ENCODE measurements around the gene TATDN3.

TATDN3 gene

DNA sequence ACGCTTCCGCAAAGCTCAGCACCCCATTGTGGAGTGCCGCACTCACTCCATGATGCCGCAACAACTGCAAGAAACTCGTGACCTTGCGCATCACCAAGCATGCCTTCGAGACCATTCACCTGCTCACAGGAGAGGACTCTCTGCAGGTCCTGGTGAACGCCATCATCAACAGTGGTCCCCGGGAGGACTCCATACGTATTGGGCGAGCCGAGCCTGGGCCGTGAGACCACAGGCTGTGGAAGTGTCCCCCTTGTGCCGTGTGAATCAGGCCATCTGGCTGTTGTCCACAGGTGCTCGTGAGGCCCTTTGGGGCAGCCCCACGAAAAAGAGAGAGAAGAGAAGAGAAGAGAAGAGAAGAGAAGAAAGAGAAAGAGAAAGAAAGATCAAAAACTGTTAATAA, 32.5 kb downstream of the TATDN3 start:
- no peak overlapping the region for H2AFZ ChIP-seq (ENCODE audit: low read length)
- H3K79me2 ChIP-seq (ENCODE audit: insufficient read depth, low read length), result no peaks in the 10 kb centered on the region
- no peaks in the 10 kb centered on the region for H3F3A ChIP-seq (ENCODE audit: insufficient read depth, low read length)
- no peaks in the 10 kb centered on the region for H3K27me3 ChIP-seq (ENCODE audit: insufficient read depth, low read length)
- no peaks in the 10 kb centered on the region for H3K36me3 ChIP-seq (ENCODE audit: insufficient read depth, low read length)
- no peaks in the 10 kb centered on the region for H4K20me1 ChIP-seq (ENCODE audit: insufficient read depth, low read length)
- no peak overlapping the region for H3K4me2 ChIP-seq (ENCODE audit: low read length)
- peaks cover 15% of the 10 kb centered on the region for H3K4me1 ChIP-seq (ENCODE audit: insufficient read depth, low read length, severe bottlenecking)
- peaks cover 12% of the 10 kb centered on the region; the same call in 1 of the 2 replicates for H3K9me3 ChIP-seq (ENCODE audit: low read length)
- H3K9ac ChIP-seq (ENCODE audit: low read length), result no peak overlapping the region
- H3K4me3 ChIP-seq (ENCODE audit: low read depth, low read length, poor library complexity, severe bottlenecking), result no peak overlapping the region
- TF ChIP-seq EZH2 (IDR thresholded peaks at IDR 0.05; ENCODE audit: borderline replicate concordance, low read length), result no peak
- TF ChIP-seq, protein P1, sequence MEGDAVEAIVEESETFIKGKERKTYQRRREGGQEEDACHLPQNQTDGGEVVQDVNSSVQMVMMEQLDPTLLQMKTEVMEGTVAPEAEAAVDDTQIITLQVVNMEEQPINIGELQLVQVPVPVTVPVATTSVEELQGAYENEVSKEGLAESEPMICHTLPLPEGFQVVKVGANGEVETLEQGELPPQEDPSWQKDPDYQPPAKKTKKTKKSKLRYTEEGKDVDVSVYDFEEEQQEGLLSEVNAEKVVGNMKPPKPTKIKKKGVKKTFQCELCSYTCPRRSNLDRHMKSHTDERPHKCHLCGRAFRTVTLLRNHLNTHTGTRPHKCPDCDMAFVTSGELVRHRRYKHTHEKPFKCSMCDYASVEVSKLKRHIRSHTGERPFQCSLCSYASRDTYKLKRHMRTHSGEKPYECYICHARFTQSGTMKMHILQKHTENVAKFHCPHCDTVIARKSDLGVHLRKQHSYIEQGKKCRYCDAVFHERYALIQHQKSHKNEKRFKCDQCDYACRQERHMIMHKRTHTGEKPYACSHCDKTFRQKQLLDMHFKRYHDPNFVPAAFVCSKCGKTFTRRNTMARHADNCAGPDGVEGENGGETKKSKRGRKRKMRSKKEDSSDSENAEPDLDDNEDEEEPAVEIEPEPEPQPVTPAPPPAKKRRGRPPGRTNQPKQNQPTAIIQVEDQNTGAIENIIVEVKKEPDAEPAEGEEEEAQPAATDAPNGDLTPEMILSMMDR (IDR thresholded peaks at IDR 0.05; ENCODE audit: low read length), result no peak
- no peaks in the 10 kb centered on the region for H3K9me2 ChIP-seq (ENCODE audit: low read depth, low read length)
- H3K27ac ChIP-seq (ENCODE audit: low read depth, low read length, poor library complexity, severe bottlenecking), result no peak overlapping the region

DNA sequence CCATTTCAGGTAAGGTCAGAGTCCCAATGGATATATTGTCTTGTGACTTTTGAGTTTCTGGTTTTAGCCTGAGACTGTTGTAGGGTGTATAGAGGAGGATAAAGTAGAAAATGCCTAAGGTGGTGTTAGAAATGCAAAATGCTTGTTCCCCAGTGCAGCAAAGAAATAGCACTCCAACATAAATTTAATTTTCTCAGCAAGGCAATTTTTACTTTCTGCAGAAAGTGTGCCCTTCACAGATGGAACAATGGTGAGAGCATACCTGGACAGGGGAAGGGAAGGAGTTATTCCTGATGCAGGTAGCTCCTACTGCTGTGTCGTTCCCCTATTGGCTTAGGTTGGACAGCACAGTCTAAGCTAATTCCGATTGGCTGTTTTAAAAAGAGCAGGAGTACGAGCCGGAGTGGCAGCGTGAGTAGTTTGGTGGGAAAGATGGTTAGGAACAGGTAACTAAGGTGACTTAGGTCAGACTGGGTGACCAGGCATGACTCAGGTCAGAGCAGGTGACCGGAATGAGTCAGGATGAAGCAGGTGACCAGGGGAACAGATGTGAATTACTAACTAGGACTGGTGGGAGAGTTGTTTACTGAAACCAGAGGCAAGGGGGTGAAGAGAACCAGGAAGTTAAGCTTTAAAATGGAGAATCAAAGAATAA, 34.2 kb downstream of the TATDN3 start:
- no peaks in the 10 kb centered on the region for H3K4me1 ChIP-seq (ENCODE audit: insufficient read depth, low read length, severe bottlenecking)
- no peaks in the 10 kb centered on the region for H3K79me2 ChIP-seq (ENCODE audit: insufficient read depth, low read length)
- no peak overlapping the region for H3K9ac ChIP-seq (ENCODE audit: low read length)
- H4K20me1 ChIP-seq (ENCODE audit: insufficient read depth, low read length), result no peaks in the 10 kb centered on the region
- no peak for TF ChIP-seq EZH2 (IDR thresholded peaks at IDR 0.05; ENCODE audit: borderline replicate concordance, low read length)
- TF ChIP-seq, protein P1 (IDR thresholded peaks at IDR 0.05; ENCODE audit: low read length), result no peak
- H3K36me3 ChIP-seq (ENCODE audit: insufficient read depth, low read length), result no peaks in the 10 kb centered on the region
- peaks cover 12% of the 10 kb centered on the region; the same call in 1 of the 2 replicates for H3K9me3 ChIP-seq (ENCODE audit: low read length)
- H3K9me2 ChIP-seq (ENCODE audit: low read depth, low read length), result no peaks in the 10 kb centered on the region
- no peak overlapping the region for H3K4me3 ChIP-seq (ENCODE audit: low read depth, low read length, poor library complexity, severe bottlenecking)
- H3F3A ChIP-seq (ENCODE audit: insufficient read depth, low read length), result no peaks in the 10 kb centered on the region
- no peak overlapping the region for H3K27ac ChIP-seq (ENCODE audit: low read depth, low read length, poor library complexity, severe bottlenecking)
- H3K4me2 ChIP-seq (ENCODE audit: low read length), result no peak overlapping the region
- no peaks in the 10 kb centered on the region for H3K27me3 ChIP-seq (ENCODE audit: insufficient read depth, low read length)
- H2AFZ ChIP-seq (ENCODE audit: low read length), result no peak overlapping the region

DNA sequence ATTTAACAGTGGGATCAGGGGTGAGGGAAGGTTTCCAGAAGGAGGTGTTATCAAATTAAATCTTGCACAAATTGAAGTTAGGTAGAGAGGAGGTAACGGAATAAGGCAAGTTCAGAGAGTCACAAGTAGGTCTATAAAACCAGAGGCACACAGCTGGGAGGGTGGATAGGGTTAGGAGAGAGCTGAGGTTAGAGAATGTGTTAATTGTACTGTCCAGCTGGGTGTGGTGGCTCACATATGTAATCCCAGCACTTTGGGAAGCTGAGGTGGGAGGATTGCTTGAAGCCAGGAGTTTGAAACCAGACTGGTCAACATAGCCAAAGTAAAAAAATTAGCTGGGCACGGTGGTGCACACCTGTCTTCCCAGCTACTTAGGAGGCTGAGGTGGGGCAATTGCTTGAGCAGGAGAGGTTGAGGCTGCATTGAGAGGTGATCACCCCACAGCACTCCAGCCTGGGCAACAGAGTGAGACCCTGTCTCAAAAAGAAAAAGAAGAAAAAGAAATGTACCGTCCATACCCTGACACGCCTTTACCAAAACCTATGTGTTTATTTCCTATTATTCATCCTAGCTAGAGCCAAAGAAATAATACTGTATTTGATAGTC, 35.6 kb downstream of the TATDN3 start:
- H3K9me3 ChIP-seq (ENCODE audit: low read length), result peaks cover 12% of the 10 kb centered on the region; the same call in 1 of the 2 replicates
- no peak overlapping the region for H3K4me3 ChIP-seq (ENCODE audit: low read depth, low read length, poor library complexity, severe bottlenecking)
- no peak overlapping the region for H3K4me2 ChIP-seq (ENCODE audit: low read length)

More for the DNA sequence above, 35.6 kb downstream of the TATDN3 start:
- Histone ChIP-seq H3K27me3 (ENCODE audit: insufficient read depth, low read length) (no peaks in the 10 kb centered on the region), H2AFZ (ENCODE audit: low read length) (no peak overlapping the region), H4K20me1 (ENCODE audit: insufficient read depth, low read length) (no peaks in the 10 kb centered on the region), H3K9ac (ENCODE audit: low read length) (no peak overlapping the region), H3K79me2 (ENCODE audit: insufficient read depth, low read length) (no peaks in the 10 kb centered on the region), H3K4me1 (ENCODE audit: insufficient read depth, low read length, severe bottlenecking) (peaks cover 11% of the 10 kb centered on the region), H3K36me3 (ENCODE audit: insufficient read depth, low read length) (no peaks in the 10 kb centered on the region), H3K27ac (ENCODE audit: low read depth, low read length, poor library complexity, severe bottlenecking) (no peak overlapping the region), H3F3A (ENCODE audit: insufficient read depth, low read length) (no peaks in the 10 kb centered on the region), H3K9me2 (ENCODE audit: low read depth, low read length) (no peaks in the 10 kb centered on the region)
- TF ChIP-seq, protein P1 (IDR thresholded peaks at IDR 0.05; ENCODE audit: low read length), result no peak
- no peak for TF ChIP-seq EZH2 (IDR thresholded peaks at IDR 0.05; ENCODE audit: borderline replicate concordance, low read length)
